CD4-positive, CD25-positive, alpha-beta regulatory T cell (primary cell): ENCODE measurements around the gene PHF23. TPM values are rescaled to one million over a fixed set of nuclear protein-coding genes. Genes with fewer than 3 reads are reported as not detected.
"Not testable (repeated sequence)": the region's sequence is repeated elsewhere in the genome, so short reads cannot be mapped to it uniquely, and the experiment has no call there.

Experiments
- ATAC-seq, 2 donors: fragments of 150-1000 bp; cut with Tn5 transposase; one replicate each; pipeline ENCODE4 v1.10.0; 2021; ENCODE audit warnings: low read depth in 2 of 2, moderate number of reproducible peaks in 2 of 2, moderate library complexity in 1 of 2
- DNase-seq, 3 donors: peaks; one replicate each; pipeline versions ENCODE4 v3.0.0 to v3.0.0-alpha.2; 2012 to 2022; ENCODE audit warnings: mixed read lengths in 1 of 3
- H3K27ac ChIP-seq: one replicate; pipeline ENCODE4 v1.7.0; 2013; ENCODE audit warnings: mild to moderate bottlenecking, low read length; ENCODE audit not compliant: insufficient read depth, poor library complexity, severe bottlenecking
- H3K27me3 ChIP-seq: one replicate; pipeline ENCODE4 v1.7.0; 2013; ENCODE audit warnings: low read length; ENCODE audit not compliant: control insufficient read depth, insufficient read depth
- H3K36me3 ChIP-seq: one replicate; pipeline ENCODE4 v1.7.0; 2013; ENCODE audit warnings: mild to moderate bottlenecking, low read length, moderate library complexity; ENCODE audit not compliant: control insufficient read depth, insufficient read depth
- H3K4me1 ChIP-seq: 2 replicates; pipeline ENCODE4 v1.7.0; 2013; ENCODE audit warnings: mild to moderate bottlenecking, low read length; ENCODE audit not compliant: insufficient read depth, control insufficient read depth, poor library complexity, severe bottlenecking
- H3K4me3 ChIP-seq: one replicate; pipeline ENCODE4 v1.7.0; 2013; ENCODE audit warnings: low read depth, mild to moderate bottlenecking, low read length, moderate library complexity
- H3K9me3 ChIP-seq, 2 experiments: 1 replicate in 1 of 2; 2 replicates in 1 of 2; pipeline ENCODE4 v1.7.0; 2013; ENCODE audit warnings: low read length in 2 of 2, mild to moderate bottlenecking in 1 of 2, moderate library complexity in 1 of 2; ENCODE audit not compliant: control insufficient read depth in 2 of 2
- H3K27ac Mint-ChIP-seq, 3 donors: one replicate each; pipeline ENCODE4 v1.8.0; 2020 to 2022; ENCODE audit warnings: mild to moderate bottlenecking in 3 of 3, mixed read lengths in 3 of 3, moderate library complexity in 2 of 3
- H3K27me3 Mint-ChIP-seq: one replicate; pipeline ENCODE4 v1.8.0; 2022; ENCODE audit warnings: mild to moderate bottlenecking, mixed read lengths
- H3K36me3 Mint-ChIP-seq: one replicate; pipeline ENCODE4 v1.8.0; 2020; ENCODE audit warnings: mixed read lengths
- H3K4me1 Mint-ChIP-seq, 4 donors: one replicate each; pipeline ENCODE4 v1.8.0; 2020 to 2022; ENCODE audit warnings: mixed read lengths in 4 of 4, mild to moderate bottlenecking in 1 of 4
- H3K4me3 Mint-ChIP-seq, 4 donors: one replicate each; pipeline ENCODE4 v1.8.0; 2020 to 2022; ENCODE audit warnings: mild to moderate bottlenecking in 4 of 4, mixed read lengths in 4 of 4, moderate library complexity in 3 of 4
- H3K9me3 Mint-ChIP-seq, 7 donors: one replicate each; pipeline ENCODE4 v1.8.0; 2020 to 2022; ENCODE audit warnings: mixed read lengths in 7 of 7, mild to moderate bottlenecking in 3 of 7, moderate library complexity in 2 of 7
- polyA plus RNA-seq, 4 donors: library from polyadenylated mRNA; unstranded; fragments of 300-500 nt; fragmentation: Illumina TruSeq; gene quantifications; one replicate each; pipeline ENCODE4 v1.2.3, GENCODE V29; 2021
- total RNA-seq: library from RNA; stranded (reverse); gene quantifications from one replicate; pipeline ENCODE4 v1.2.3, GENCODE V29; 2022

PHF23 gene
- total and polyA plus RNA-seq, 5 donors from 2014 or later: 16.0 to 24.8 (median 20.6) TPM

GRCh38 chr17:7249830-7250229 lies 10.6 kb upstream of the PHF23 start:
- ATAC-seq (no peak), DNase-seq (no peak)
- Histone ChIP-seq H3K9me3 (no peaks in the 10 kb centered on the region), H3K4me3 (peak overlapping the region; percentile 77), H3K27me3 (no peaks in the 10 kb centered on the region), H3K27ac (peak overlapping the region; percentile 100), H3K36me3 (peaks cover 23% of the 10 kb centered on the region), H3K4me1 (peaks cover 41% of the 10 kb centered on the region)
- Mint-ChIP-seq H3K27me3 (peaks cover under 1% of the 10 kb centered on the region), H3K9me3 (no peaks in the 10 kb centered on the region), H3K4me3 (peak overlapping the region; percentile 89 to 97 (median 92)), H3K4me1 (peaks cover 11 to 54% (median 37%) of the 10 kb centered on the region in 4 donors), H3K36me3 (peaks cover 13% of the 10 kb centered on the region), H3K27ac (peak overlapping the region in 2 of 3 donors; percentile 20 to 90)

DNA sequence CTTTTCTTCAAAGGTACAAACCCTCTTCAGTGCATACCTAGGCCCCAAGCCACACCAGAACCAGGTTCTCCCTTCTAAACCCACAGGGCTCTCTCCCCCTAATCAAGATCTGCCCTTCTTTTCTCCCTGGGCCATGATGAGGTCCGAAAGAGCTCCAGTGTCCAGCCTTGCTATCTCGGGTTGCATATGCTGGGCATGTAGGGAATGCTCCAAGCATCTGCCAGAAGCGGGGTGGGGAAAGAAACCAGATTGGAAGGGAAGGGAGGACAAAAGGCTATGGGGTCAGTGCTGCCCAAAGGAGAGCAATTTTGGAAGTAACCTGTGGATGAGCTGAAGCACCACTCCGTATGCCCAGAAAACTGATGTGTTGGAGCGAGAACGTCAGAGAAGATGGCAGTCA lies 10.0 kb upstream of the PHF23 start:
- Mint-ChIP-seq H3K27me3 (peaks cover 4% of the 10 kb centered on the region), H3K4me3 (peak overlapping the region; percentile 89 to 93 (median 91)), H3K9me3 (no peaks in the 10 kb centered on the region), H3K4me1 (peaks cover 11 to 54% (median 36%) of the 10 kb centered on the region in 4 donors), H3K27ac (peak overlapping the region in 2 of 3 donors; percentile 55 to 90), H3K36me3 (peaks cover 19% of the 10 kb centered on the region)
- Histone ChIP-seq H3K36me3 (peaks cover 25% of the 10 kb centered on the region), H3K4me1 (peaks cover 41% of the 10 kb centered on the region), H3K27ac (no peak overlapping the region), H3K9me3 (no peaks in the 10 kb centered on the region), H3K4me3 (no peak overlapping the region), H3K27me3 (no peaks in the 10 kb centered on the region)
- no peak for ATAC-seq
- DNase-seq: no peak

DNA sequence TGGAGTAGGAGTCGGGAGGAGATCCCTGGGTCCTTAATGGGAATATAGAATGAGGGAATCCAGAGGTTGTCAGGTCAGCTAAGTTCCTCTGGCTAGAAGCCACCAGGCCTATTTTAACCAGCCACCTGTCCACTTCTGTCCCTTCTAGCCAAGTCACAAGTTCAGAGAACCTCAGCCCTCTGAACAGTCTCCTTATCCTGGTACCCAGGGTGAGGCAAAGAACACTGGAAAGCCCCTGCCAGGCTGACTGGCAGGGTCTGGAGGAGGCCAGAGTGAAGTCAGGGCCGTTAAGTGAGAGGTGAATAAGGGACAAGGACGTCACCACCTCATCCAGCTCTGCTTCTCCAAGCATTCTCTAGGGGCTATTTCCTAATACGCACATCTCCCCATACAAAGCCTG lies 9.5 kb upstream of the PHF23 start:
- peaks cover 27% of the 10 kb centered on the region for H3K36me3 ChIP-seq
- peaks cover 19% of the 10 kb centered on the region for H3K36me3 Mint-ChIP-seq
- DNase-seq: no peak
- H3K9me3 ChIP-seq: no peaks in the 10 kb centered on the region
- no peak overlapping the region for H3K27ac ChIP-seq
- no peaks in the 10 kb centered on the region for H3K27me3 ChIP-seq
- H3K9me3 Mint-ChIP-seq: no peaks in the 10 kb centered on the region
- peaks cover 7 to 52% (median 35%) of the 10 kb centered on the region in 4 donors for H3K4me1 Mint-ChIP-seq
- peak overlapping the region in 1 of 3 donors; percentile 90 for H3K27ac Mint-ChIP-seq
- H3K4me1 ChIP-seq: peaks cover 41% of the 10 kb centered on the region
- peaks cover 4% of the 10 kb centered on the region for H3K27me3 Mint-ChIP-seq
- peak overlapping the region; percentile 89 to 93 (median 91) for H3K4me3 Mint-ChIP-seq
- H3K4me3 ChIP-seq: no peak overlapping the region
- ATAC-seq: no peak

GRCh38 chr17:7246779-7247178 lies 7.5 kb upstream of the PHF23 start:
- H3K4me1 Mint-ChIP-seq: peaks cover 5 to 50% (median 32%) of the 10 kb centered on the region in 4 donors
- peaks cover 19% of the 10 kb centered on the region for H3K36me3 Mint-ChIP-seq
- no peak for ATAC-seq

DNA sequence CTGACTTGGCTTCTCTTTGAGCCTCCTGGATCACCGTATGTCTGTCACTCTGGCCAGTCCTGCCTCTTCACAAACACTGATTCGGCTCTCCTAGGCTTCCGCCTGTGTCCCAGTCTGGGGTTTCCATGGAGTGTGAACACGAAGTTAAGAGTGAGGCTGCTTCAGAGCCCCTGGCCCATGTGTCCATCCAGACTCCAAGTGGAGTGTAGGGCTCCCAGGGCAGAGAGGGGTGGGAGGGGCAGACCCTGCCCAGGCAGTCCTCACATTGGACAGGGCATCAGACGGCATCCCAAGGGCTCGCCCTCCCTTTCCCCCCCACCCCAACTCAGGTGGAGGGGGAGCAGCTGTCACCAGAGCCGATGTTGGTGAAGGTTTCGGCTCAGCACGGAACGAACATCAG lies 4.6 kb upstream of the PHF23 start:
- H3K4me3 ChIP-seq, H3K9me3 ChIP-seq, H3K9me3 Mint-ChIP-seq, DNase-seq, H3K27me3 ChIP-seq, ATAC-seq: not testable (repeated sequence)
- peak overlapping the region in 2 of 4 donors; percentile 64 to 94 for H3K4me3 Mint-ChIP-seq
- Histone ChIP-seq H3K27ac (peak overlapping the region; percentile 93), H3K4me1 (peaks cover 35% of the 10 kb centered on the region), H3K36me3 (peaks cover 35% of the 10 kb centered on the region)
- peaks cover 14% of the 10 kb centered on the region for H3K27me3 Mint-ChIP-seq
- peaks cover 13 to 50% (median 33%) of the 10 kb centered on the region in 4 donors for H3K4me1 Mint-ChIP-seq
- peaks cover 34% of the 10 kb centered on the region for H3K36me3 Mint-ChIP-seq
- H3K27ac Mint-ChIP-seq: peak overlapping the region in 2 of 3 donors; percentile 76 to 98

More at GRCh38 chr17:7246779-7247178, 7.5 kb upstream of the PHF23 start:
- Histone ChIP-seq H3K4me1 (peaks cover 37% of the 10 kb centered on the region), H3K4me3 (no peak overlapping the region), H3K36me3 (peaks cover 27% of the 10 kb centered on the region), H3K9me3 (no peaks in the 10 kb centered on the region), H3K27ac (no peak overlapping the region), H3K27me3 (no peaks in the 10 kb centered on the region)
- peak overlapping the region in 1 of 3 donors; percentile 60 for H3K27ac Mint-ChIP-seq
- H3K4me3 Mint-ChIP-seq: peak overlapping the region in 3 of 4 donors; percentile 17 to 70 (median 56)
- H3K9me3 Mint-ChIP-seq: no peaks in the 10 kb centered on the region
- peaks cover 14% of the 10 kb centered on the region for H3K27me3 Mint-ChIP-seq
- no peak for DNase-seq

- peak overlapping the region; percentile 99 for H3K4me3 ChIP-seq
- no peak for DNase-seq
- peaks cover 32% of the 10 kb centered on the region for H3K4me1 ChIP-seq
- ATAC-seq: no peak
- H3K27me3 ChIP-seq: no peaks in the 10 kb centered on the region
- H3K4me3 Mint-ChIP-seq: peak overlapping the region; percentile 80 to 94 (median 89)
- H3K36me3 ChIP-seq: peaks cover 35% of the 10 kb centered on the region
- peak overlapping the region; percentile 87 to 98 (median 87) for H3K27ac Mint-ChIP-seq
- peaks cover 34% of the 10 kb centered on the region for H3K36me3 Mint-ChIP-seq
- H3K9me3 ChIP-seq: no peaks in the 10 kb centered on the region
- H3K27ac ChIP-seq: peak overlapping the region; percentile 93
- H3K4me1 Mint-ChIP-seq: peaks cover 13 to 45% (median 29%) of the 10 kb centered on the region in 4 donors
- peaks cover 0 to 1% (median 0%) of the 10 kb centered on the region in 7 donors for H3K9me3 Mint-ChIP-seq
- peaks cover 14% of the 10 kb centered on the region for H3K27me3 Mint-ChIP-seq
Measured at GRCh38 chr17:7243453-7243729, 4.1 kb upstream of the PHF23 start.

- Histone ChIP-seq H3K27ac (peak overlapping the region; percentile 93), H3K4me3 (peak overlapping the region; percentile 99), H3K27me3 (no peaks in the 10 kb centered on the region), H3K9me3 (no peaks in the 10 kb centered on the region), H3K4me1 (peaks cover 31% of the 10 kb centered on the region), H3K36me3 (peaks cover 35% of the 10 kb centered on the region)
- Mint-ChIP-seq H3K27me3 (peaks cover 14% of the 10 kb centered on the region), H3K27ac (peak overlapping the region; percentile 98 to 99 (median 99)), H3K9me3 (peaks cover 0 to 1% (median 0%) of the 10 kb centered on the region in 7 donors), H3K36me3 (peaks cover 34% of the 10 kb centered on the region), H3K4me3 (peak overlapping the region; percentile 92 to 97 (median 96)), H3K4me1 (peaks cover 13 to 45% (median 29%) of the 10 kb centered on the region in 4 donors)
- DNase-seq (peak; percentile 92 to 96 (median 96)), ATAC-seq (peak; percentile 46 to 48)
Measured at GRCh38 chr17:7242717-7243452, 3.6 kb upstream of the PHF23 start.
